ENCODE results near the gene OR5K4. TPM values are rescaled to one million over a fixed set of nuclear protein-coding genes. Genes with fewer than 3 reads are reported as not detected.

OR5K4 gene
- total and polyA plus RNA-seq, 2 of the 8 experiments (the other 6 are each of a cell fraction or from before 2014, with no cell fraction given) = not detected

GRCh38 chr3:98360681-98361080 lies 7.0 kb downstream of the OR5K4 start (continued):
- TF ChIP-seq POLR2AphosphoS5 (IDR thresholded peaks at IDR 0.05; ENCODE audit: low read depth, low read length) = no peak
- no peak for TF ChIP-seq GTF2F1 (IDR thresholded peaks at IDR 0.05; ENCODE audit: borderline replicate concordance, low read depth, low read length)
- TF ChIP-seq KDM4A (IDR thresholded peaks at IDR 0.05; ENCODE audit: low read depth, low read length, severe bottlenecking) = no peak
- no peak for TF ChIP-seq RXRA (IDR thresholded peaks at IDR 0.05; ENCODE audit: insufficient read depth, low read depth, low read length)
- no peak for TF ChIP-seq PHF8 (conservative IDR thresholded peaks at IDR 0.05; ENCODE audit: low read depth, low read length)
- no peak for TF ChIP-seq ATF3 (IDR thresholded peaks at IDR 0.05; ENCODE audit: insufficient read depth, low read depth, low read length)

Measured in H1 (cell line).